GM23338 (cell line): ENCODE measurements around the gene OR2T6. TPM values are rescaled to one million over a fixed set of nuclear protein-coding genes. Genes with fewer than 3 reads are reported as not detected.

Experiments
- ATAC-seq: fragments of 200-7000 bp; cut with Tn5 transposase; 3 replicates; pipeline ENCODE4 v1.9.1; 2020
- DNase-seq: peaks from one replicate; pipeline ENCODE4 v3.0.0-alpha.2; 2015; ENCODE audit warnings: low spot score
- H2AFZ ChIP-seq: fragments of 200-600 bp; sonication (generic); 2 replicates; pipeline ENCODE4 v1.8.0; 2016; ENCODE audit warnings: antibody characterized with exemption, mild to moderate bottlenecking, moderate library complexity
- H3F3A ChIP-seq: fragments of 200-600 bp; sonication (generic); replicated peaks from 2 replicates; pipeline ENCODE4 v1.8.0; 2017; ENCODE audit warnings: antibody characterized with exemption, mixed run types, low read depth
- H3K27ac ChIP-seq: fragments of 200-600 bp; sonication (generic); 2 replicates; pipeline ENCODE4 v1.6.1; 2016; ENCODE audit warnings: low read depth
- H3K27me3 ChIP-seq: fragments of 200-600 bp; sonication (generic); 2 replicates; pipeline ENCODE4 v1.8.0; 2016; ENCODE audit warnings: mild to moderate bottlenecking, mixed run types, moderate library complexity; ENCODE audit not compliant: insufficient read depth
- H3K36me3 ChIP-seq: fragments of 200-600 bp; sonication (generic); 2 replicates; pipeline ENCODE4 v1.8.0; 2016; ENCODE audit warnings: mild to moderate bottlenecking; ENCODE audit not compliant: insufficient read depth
- H3K4me1 ChIP-seq: fragments of 200-600 bp; sonication (generic); 2 replicates; pipeline ENCODE4 v1.8.0; 2016; ENCODE audit warnings: mild to moderate bottlenecking, moderate library complexity; ENCODE audit not compliant: insufficient read depth
- H3K4me2 ChIP-seq: fragments of 200-600 bp; sonication (generic); 2 replicates; pipeline ENCODE4 v1.7.1; 2017; ENCODE audit warnings: mixed run types
- H3K4me3 ChIP-seq: fragments of 200-600 bp; sonication (generic); 2 replicates; pipeline ENCODE4 v1.6.1; 2016; ENCODE audit warnings: mixed run types
- H3K79me2 ChIP-seq: fragments of 200-600 bp; sonication (generic); replicated peaks from 2 replicates; pipeline ENCODE4 v1.8.0; 2017; ENCODE audit warnings: mild to moderate bottlenecking; ENCODE audit not compliant: insufficient read depth
- H3K9me2 ChIP-seq: fragments of 200-600 bp; sonication (generic); 2 replicates; pipeline ENCODE4 v1.8.0; 2017; ENCODE audit not compliant: insufficient read depth
- H4K20me1 ChIP-seq: fragments of 200-600 bp; sonication (generic); replicated peaks from 2 replicates; pipeline ENCODE4 v1.8.0; 2017; ENCODE audit warnings: mild to moderate bottlenecking; ENCODE audit not compliant: insufficient read depth
- H3K27ac Mint-ChIP-seq: 2 replicates; pipeline ENCODE4 v1.8.0; 2020; ENCODE audit warnings: inconsistent platforms, mild to moderate bottlenecking, moderate library complexity, mixed read lengths
- H3K27me3 Mint-ChIP-seq: 3 replicates; pipeline ENCODE4 v1.8.0; 2022; ENCODE audit warnings: low read depth, mild to moderate bottlenecking, moderate library complexity, mixed read lengths, inconsistent platforms; ENCODE audit not compliant: insufficient read depth, poor library complexity
- H3K36me3 Mint-ChIP-seq: 3 replicates; pipeline ENCODE4 v1.8.0; 2021; ENCODE audit warnings: low read depth, mild to moderate bottlenecking, inconsistent platforms, moderate library complexity, mixed read lengths
- H3K4me1 Mint-ChIP-seq: 3 replicates; pipeline ENCODE4 v1.8.0; 2020; ENCODE audit warnings: mild to moderate bottlenecking, inconsistent platforms, mixed read lengths
- H3K4me3 Mint-ChIP-seq: 3 replicates; pipeline ENCODE4 v1.8.0; 2021; ENCODE audit warnings: moderate library complexity, mild to moderate bottlenecking, inconsistent platforms, mixed read lengths
- H3K9me3 Mint-ChIP-seq: 3 replicates; pipeline ENCODE4 v1.8.0; 2020; ENCODE audit warnings: moderate library complexity, mild to moderate bottlenecking, inconsistent platforms, mixed read lengths
- CREB1 ChIP-seq: fragments of 250-450 bp; sonication (Bioruptor Pico); IDR thresholded peaks from 2 replicates; pipeline ENCODE4 v1.5.0; 2020; ENCODE audit warnings: low read depth, mild to moderate bottlenecking, moderate library complexity
- EZH2 ChIP-seq: fragments of 200-600 bp; sonication (generic); IDR thresholded peaks from one replicate; pipeline ENCODE4 v1.8.0; 2017; ENCODE audit warnings: antibody characterized with exemption, mild to moderate bottlenecking, low read depth; ENCODE audit not compliant: unreplicated experiment
- EZH2phosphoT487 ChIP-seq: fragments of 200-600 bp; sonication (generic); IDR thresholded peaks from one replicate; pipeline ENCODE4 v1.8.1; 2018; ENCODE audit warnings: antibody characterized with exemption; ENCODE audit not compliant: unreplicated experiment
- JUNB ChIP-seq: IDR thresholded peaks from one replicate; pipeline ENCODE4 v1.6.1; 2016; ENCODE audit warnings: antibody characterized with exemption; ENCODE audit not compliant: unreplicated experiment
- NANOG ChIP-seq: IDR thresholded peaks from 2 replicates; pipeline ENCODE4 v1.6.1; 2016; ENCODE audit warnings: antibody characterized with exemption, borderline replicate concordance
- POLR2AphosphoS5 ChIP-seq: IDR thresholded peaks from 2 replicates; pipeline ENCODE4 v1.6.1; 2016; ENCODE audit warnings: antibody characterized with exemption, low read depth
- STAT1 ChIP-seq: IDR thresholded peaks from one replicate; pipeline ENCODE4 v1.6.1; 2016; ENCODE audit warnings: antibody characterized with exemption; ENCODE audit not compliant: unreplicated experiment
- ZNF114 ChIP-seq: fragments of 250-450 bp; sonication (Bioruptor Pico); IDR thresholded peaks from 2 replicates; pipeline ENCODE4 v1.5.0; 2020; ENCODE audit warnings: mild to moderate bottlenecking, moderate library complexity
- ZNF331 ChIP-seq: fragments of 250-450 bp; sonication (Bioruptor Pico); IDR thresholded peaks from 2 replicates; pipeline ENCODE4 v1.5.0; 2020; ENCODE audit warnings: low read depth, mild to moderate bottlenecking, moderate library complexity
- polyA plus RNA-seq: library from polyadenylated mRNA; unstranded; fragments of >200 nt; fragmentation: Nextera tagmentation; extraction: Ambion mirVana; gene quantifications from 2 replicates; pipeline ENCODE4 v1.2.1, GENCODE V29; 2016
- total RNA-seq: library from RNA; depleted of rRNA; stranded (reverse); fragments of >200 nt; shearing (Covaris generic); gene quantifications from 2 replicates; pipeline ENCODE4 v1.2.3, GENCODE V29; 2014
- TF ChIP-seq, protein P1 (sequence below): IDR thresholded peaks from 2 replicates; pipeline ENCODE4 v1.6.1; 2016; ENCODE audit warnings: antibody characterized with exemption
- TF ChIP-seq, protein P2 (sequence below): IDR thresholded peaks from one replicate; pipeline ENCODE4 v1.6.1; 2018; ENCODE audit warnings: antibody characterized with exemption; ENCODE audit not compliant: unreplicated experiment
- TF ChIP-seq, protein P3 (sequence below), 2 experiments: fragments of 200-600 bp in 1 of 2; sonication (generic) in 1 of 2; conservative IDR thresholded peaks; 2 replicates each; pipeline versions ENCODE4 v1.5.1 to v1.6.1; 2016 to 2017; ENCODE audit warnings: antibody characterized with exemption in 2 of 2, low read depth in 2 of 2, mild to moderate bottlenecking in 2 of 2, moderate library complexity in 1 of 2
- TF ChIP-seq, protein P4 (sequence below): fragments of 250-450 bp; sonication (Bioruptor Pico); IDR thresholded peaks from 2 replicates; pipeline ENCODE4 v1.5.0; 2020; ENCODE audit warnings: mild to moderate bottlenecking, moderate library complexity

OR2T6 gene
- total and polyA plus RNA-seq, 2 experiments from 2014 or later = not detected

DNA sequence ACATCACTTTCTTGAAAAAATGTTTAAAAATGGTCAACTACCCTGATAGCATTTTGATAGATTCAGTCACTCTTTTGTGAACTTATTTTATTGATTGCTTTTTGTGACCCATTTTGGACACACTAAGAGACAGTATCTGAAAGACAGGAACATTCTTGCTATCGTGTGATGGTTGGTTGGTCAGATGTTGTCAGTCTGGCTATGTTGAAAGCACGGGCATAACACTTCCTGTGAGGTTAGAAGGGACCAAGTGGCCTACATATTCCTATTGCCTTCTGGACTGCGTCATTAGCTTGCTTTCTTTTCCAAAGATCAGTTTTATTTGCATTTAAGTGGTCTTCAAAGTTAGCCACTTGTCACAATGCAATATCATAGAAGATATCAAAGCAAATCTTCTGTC is 1.4 kb downstream of the OR2T6 start:
- Histone ChIP-seq H3F3A (no peaks in the 10 kb centered on the region), H3K27ac (no peak overlapping the region), H3K27me3 (no peaks in the 10 kb centered on the region), H4K20me1 (no peaks in the 10 kb centered on the region), H3K4me1 (no peaks in the 10 kb centered on the region), H3K4me3 (no peak overlapping the region), H3K79me2 (no peaks in the 10 kb centered on the region), H3K4me2 (no peak overlapping the region), H2AFZ (no peak overlapping the region), H3K9me2 (no peaks in the 10 kb centered on the region), H3K36me3 (no peaks in the 10 kb centered on the region)
- Mint-ChIP-seq H3K9me3 (peaks cover 84% of the 10 kb centered on the region), H3K4me1 (no peaks in the 10 kb centered on the region), H3K36me3 (peaks cover 28% of the 10 kb centered on the region), H3K27ac (no peak overlapping the region), H3K4me3 (no peak overlapping the region), H3K27me3 (no peaks in the 10 kb centered on the region)
- TF ChIP-seq ZNF114 (CRISPR knock-in tag) = no peak
- TF ChIP-seq JUNB = no peak
- TF ChIP-seq, protein P1, sequence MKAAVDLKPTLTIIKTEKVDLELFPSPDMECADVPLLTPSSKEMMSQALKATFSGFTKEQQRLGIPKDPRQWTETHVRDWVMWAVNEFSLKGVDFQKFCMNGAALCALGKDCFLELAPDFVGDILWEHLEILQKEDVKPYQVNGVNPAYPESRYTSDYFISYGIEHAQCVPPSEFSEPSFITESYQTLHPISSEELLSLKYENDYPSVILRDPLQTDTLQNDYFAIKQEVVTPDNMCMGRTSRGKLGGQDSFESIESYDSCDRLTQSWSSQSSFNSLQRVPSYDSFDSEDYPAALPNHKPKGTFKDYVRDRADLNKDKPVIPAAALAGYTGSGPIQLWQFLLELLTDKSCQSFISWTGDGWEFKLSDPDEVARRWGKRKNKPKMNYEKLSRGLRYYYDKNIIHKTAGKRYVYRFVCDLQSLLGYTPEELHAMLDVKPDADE = no peak
- no peak for TF ChIP-seq ZNF331
- TF ChIP-seq, protein P2, sequence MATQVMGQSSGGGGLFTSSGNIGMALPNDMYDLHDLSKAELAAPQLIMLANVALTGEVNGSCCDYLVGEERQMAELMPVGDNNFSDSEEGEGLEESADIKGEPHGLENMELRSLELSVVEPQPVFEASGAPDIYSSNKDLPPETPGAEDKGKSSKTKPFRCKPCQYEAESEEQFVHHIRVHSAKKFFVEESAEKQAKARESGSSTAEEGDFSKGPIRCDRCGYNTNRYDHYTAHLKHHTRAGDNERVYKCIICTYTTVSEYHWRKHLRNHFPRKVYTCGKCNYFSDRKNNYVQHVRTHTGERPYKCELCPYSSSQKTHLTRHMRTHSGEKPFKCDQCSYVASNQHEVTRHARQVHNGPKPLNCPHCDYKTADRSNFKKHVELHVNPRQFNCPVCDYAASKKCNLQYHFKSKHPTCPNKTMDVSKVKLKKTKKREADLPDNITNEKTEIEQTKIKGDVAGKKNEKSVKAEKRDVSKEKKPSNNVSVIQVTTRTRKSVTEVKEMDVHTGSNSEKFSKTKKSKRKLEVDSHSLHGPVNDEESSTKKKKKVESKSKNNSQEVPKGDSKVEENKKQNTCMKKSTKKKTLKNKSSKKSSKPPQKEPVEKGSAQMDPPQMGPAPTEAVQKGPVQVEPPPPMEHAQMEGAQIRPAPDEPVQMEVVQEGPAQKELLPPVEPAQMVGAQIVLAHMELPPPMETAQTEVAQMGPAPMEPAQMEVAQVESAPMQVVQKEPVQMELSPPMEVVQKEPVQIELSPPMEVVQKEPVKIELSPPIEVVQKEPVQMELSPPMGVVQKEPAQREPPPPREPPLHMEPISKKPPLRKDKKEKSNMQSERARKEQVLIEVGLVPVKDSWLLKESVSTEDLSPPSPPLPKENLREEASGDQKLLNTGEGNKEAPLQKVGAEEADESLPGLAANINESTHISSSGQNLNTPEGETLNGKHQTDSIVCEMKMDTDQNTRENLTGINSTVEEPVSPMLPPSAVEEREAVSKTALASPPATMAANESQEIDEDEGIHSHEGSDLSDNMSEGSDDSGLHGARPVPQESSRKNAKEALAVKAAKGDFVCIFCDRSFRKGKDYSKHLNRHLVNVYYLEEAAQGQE = no peak
- TF ChIP-seq CREB1 (CRISPR knock-in tag) = no peak
- TF ChIP-seq, protein P3, sequence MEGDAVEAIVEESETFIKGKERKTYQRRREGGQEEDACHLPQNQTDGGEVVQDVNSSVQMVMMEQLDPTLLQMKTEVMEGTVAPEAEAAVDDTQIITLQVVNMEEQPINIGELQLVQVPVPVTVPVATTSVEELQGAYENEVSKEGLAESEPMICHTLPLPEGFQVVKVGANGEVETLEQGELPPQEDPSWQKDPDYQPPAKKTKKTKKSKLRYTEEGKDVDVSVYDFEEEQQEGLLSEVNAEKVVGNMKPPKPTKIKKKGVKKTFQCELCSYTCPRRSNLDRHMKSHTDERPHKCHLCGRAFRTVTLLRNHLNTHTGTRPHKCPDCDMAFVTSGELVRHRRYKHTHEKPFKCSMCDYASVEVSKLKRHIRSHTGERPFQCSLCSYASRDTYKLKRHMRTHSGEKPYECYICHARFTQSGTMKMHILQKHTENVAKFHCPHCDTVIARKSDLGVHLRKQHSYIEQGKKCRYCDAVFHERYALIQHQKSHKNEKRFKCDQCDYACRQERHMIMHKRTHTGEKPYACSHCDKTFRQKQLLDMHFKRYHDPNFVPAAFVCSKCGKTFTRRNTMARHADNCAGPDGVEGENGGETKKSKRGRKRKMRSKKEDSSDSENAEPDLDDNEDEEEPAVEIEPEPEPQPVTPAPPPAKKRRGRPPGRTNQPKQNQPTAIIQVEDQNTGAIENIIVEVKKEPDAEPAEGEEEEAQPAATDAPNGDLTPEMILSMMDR (conservative IDR thresholded peaks at IDR 0.05; ENCODE audit: low read depth in 2 of 2) = no peak
- TF ChIP-seq, protein P4, sequence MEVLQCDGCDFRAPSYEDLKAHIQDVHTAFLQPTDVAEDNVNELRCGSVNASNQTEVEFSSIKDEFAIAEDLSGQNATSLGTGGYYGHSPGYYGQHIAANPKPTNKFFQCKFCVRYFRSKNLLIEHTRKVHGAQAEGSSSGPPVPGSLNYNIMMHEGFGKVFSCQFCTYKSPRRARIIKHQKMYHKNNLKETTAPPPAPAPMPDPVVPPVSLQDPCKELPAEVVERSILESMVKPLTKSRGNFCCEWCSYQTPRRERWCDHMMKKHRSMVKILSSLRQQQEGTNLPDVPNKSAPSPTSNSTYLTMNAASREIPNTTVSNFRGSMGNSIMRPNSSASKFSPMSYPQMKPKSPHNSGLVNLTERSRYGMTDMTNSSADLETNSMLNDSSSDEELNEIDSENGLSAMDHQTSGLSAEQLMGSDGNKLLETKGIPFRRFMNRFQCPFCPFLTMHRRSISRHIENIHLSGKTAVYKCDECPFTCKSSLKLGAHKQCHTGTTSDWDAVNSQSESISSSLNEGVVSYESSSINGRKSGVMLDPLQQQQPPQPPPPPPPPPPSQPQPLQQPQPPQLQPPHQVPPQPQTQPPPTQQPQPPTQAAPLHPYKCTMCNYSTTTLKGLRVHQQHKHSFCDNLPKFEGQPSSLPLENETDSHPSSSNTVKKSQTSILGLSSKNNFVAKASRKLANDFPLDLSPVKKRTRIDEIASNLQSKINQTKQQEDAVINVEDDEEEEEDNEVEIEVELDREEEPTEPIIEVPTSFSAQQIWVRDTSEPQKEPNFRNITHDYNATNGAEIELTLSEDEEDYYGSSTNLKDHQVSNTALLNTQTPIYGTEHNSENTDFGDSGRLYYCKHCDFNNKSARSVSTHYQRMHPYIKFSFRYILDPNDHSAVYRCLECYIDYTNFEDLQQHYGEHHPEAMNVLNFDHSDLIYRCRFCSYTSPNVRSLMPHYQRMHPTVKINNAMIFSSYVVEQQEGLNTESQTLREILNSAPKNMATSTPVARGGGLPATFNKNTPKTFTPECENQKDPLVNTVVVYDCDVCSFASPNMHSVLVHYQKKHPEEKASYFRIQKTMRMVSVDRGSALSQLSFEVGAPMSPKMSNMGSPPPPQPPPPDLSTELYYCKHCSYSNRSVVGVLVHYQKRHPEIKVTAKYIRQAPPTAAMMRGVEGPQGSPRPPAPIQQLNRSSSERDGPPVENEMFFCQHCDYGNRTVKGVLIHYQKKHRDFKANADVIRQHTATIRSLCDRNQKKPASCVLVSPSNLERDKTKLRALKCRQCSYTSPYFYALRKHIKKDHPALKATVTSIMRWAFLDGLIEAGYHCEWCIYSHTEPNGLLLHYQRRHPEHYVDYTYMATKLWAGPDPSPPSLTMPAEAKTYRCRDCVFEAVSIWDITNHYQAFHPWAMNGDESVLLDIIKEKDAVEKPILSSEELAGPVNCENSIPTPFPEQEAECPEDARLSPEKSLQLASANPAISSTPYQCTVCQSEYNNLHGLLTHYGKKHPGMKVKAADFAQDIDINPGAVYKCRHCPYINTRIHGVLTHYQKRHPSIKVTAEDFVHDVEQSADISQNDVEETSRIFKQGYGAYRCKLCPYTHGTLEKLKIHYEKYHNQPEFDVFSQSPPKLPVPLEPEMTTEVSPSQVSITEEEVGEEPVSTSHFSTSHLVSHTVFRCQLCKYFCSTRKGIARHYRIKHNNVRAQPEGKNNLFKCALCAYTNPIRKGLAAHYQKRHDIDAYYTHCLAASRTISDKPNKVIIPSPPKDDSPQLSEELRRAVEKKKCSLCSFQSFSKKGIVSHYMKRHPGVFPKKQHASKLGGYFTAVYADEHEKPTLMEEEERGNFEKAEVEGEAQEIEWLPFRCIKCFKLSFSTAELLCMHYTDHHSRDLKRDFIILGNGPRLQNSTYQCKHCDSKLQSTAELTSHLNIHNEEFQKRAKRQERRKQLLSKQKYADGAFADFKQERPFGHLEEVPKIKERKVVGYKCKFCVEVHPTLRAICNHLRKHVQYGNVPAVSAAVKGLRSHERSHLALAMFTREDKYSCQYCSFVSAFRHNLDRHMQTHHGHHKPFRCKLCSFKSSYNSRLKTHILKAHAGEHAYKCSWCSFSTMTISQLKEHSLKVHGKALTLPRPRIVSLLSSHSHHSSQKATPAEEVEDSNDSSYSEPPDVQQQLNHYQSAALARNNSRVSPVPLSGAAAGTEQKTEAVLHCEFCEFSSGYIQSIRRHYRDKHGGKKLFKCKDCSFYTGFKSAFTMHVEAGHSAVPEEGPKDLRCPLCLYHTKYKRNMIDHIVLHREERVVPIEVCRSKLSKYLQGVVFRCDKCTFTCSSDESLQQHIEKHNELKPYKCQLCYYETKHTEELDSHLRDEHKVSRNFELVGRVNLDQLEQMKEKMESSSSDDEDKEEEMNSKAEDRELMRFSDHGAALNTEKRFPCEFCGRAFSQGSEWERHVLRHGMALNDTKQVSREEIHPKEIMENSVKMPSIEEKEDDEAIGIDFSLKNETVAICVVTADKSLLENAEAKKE (CRISPR knock-in tag) = no peak
- no peak for TF ChIP-seq POLR2AphosphoS5
- TF ChIP-seq EZH2 = no peak
- TF ChIP-seq NANOG = no peak
- no peak for TF ChIP-seq STAT1
- TF ChIP-seq EZH2phosphoT487 = no peak
- ATAC-seq (no peak), DNase-seq (no peak)
